Right atrium auricular region (tissue), 2 donors: ENCODE measurements around the gene SKAP1. TPM values are rescaled to one million over a fixed set of nuclear protein-coding genes. Genes with fewer than 3 reads are reported as not detected.

Experiments used
- DNase-seq: peaks from one replicate; pipeline ENCODE4 v3.0.0-alpha.2; 2019; ENCODE audit warnings: low spot score
- H3K27ac ChIP-seq, 2 donors: fragments of 200-600 bp; sonication (generic); 1 replicate in 1 of 2; 2 replicates in 1 of 2; pipeline ENCODE4 v1.5.1; 2016 to 2019
- H3K27me3 ChIP-seq, 2 donors: fragments of 200-600 bp; sonication (generic); one replicate each; pipeline versions ENCODE4 v1.5.1 to v1.6.0; 2017 to 2019
- H3K36me3 ChIP-seq: fragments of 200-600 bp; sonication (generic); one replicate; pipeline ENCODE4 v1.5.1; 2016
- H3K4me1 ChIP-seq, 2 donors: fragments of 200-600 bp; sonication (generic); one replicate each; pipeline versions ENCODE4 v1.5.1 to v1.6.0; 2017 to 2019
- H3K4me3 ChIP-seq, 2 donors: fragments of 200-600 bp; sonication (generic); 1 replicate in 1 of 2; 2 replicates in 1 of 2; pipeline ENCODE4 v1.5.1; 2017 to 2019; ENCODE audit warnings: mild to moderate bottlenecking in 1 of 2, moderate library complexity in 1 of 2
- H3K9me3 ChIP-seq, 2 donors: fragments of 200-600 bp; sonication (generic); one replicate each; pipeline ENCODE4 v1.5.1; 2019
- total RNA-seq, 2 donors: library from RNA; depleted of rRNA; stranded (reverse); fragments of >200 nt; gene quantifications; one replicate each; pipeline ENCODE4 v1.1.0, GENCODE V29; 2016
- TF ChIP-seq, protein P1 (sequence below), 2 donors: fragments of 200-600 bp; sonication (generic); IDR thresholded peaks; one replicate each; pipeline ENCODE4 v1.5.1; 2019; ENCODE audit warnings: antibody characterized with exemption in 2 of 2

SKAP1 gene
- total RNA-seq, 2 donors from 2014 or later: not detected

DNA sequence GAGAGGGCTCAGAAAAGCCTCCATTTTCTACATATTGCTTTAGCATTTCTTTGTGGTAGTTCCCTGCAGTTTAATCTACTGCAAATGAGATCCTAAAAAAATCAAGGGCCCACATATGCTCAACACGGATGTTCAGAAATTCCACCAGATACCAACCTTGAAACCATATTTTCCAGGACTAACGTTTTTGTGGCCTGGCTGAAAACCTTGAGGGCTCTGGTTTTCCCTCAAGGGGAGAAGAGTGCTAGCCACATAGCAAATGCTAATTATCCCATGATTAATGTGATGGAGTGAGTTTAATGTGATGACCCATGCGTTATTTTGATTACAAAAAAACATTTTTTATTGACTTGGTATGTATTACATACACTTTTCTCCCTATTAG lies 253.6 kb downstream of the SKAP1 start:
- TF ChIP-seq, protein P1, sequence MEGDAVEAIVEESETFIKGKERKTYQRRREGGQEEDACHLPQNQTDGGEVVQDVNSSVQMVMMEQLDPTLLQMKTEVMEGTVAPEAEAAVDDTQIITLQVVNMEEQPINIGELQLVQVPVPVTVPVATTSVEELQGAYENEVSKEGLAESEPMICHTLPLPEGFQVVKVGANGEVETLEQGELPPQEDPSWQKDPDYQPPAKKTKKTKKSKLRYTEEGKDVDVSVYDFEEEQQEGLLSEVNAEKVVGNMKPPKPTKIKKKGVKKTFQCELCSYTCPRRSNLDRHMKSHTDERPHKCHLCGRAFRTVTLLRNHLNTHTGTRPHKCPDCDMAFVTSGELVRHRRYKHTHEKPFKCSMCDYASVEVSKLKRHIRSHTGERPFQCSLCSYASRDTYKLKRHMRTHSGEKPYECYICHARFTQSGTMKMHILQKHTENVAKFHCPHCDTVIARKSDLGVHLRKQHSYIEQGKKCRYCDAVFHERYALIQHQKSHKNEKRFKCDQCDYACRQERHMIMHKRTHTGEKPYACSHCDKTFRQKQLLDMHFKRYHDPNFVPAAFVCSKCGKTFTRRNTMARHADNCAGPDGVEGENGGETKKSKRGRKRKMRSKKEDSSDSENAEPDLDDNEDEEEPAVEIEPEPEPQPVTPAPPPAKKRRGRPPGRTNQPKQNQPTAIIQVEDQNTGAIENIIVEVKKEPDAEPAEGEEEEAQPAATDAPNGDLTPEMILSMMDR (IDR thresholded peaks at IDR 0.05): no peak
- no peaks in the 10 kb centered on the region for H3K27me3 ChIP-seq
- no peak for DNase-seq
- H3K36me3 ChIP-seq: no peaks in the 10 kb centered on the region
- H3K9me3 ChIP-seq: no peaks in the 10 kb centered on the region
- no peak overlapping the region for H3K4me3 ChIP-seq
- no peak overlapping the region for H3K27ac ChIP-seq
- H3K4me1 ChIP-seq: no peaks in the 10 kb centered on the region

DNA sequence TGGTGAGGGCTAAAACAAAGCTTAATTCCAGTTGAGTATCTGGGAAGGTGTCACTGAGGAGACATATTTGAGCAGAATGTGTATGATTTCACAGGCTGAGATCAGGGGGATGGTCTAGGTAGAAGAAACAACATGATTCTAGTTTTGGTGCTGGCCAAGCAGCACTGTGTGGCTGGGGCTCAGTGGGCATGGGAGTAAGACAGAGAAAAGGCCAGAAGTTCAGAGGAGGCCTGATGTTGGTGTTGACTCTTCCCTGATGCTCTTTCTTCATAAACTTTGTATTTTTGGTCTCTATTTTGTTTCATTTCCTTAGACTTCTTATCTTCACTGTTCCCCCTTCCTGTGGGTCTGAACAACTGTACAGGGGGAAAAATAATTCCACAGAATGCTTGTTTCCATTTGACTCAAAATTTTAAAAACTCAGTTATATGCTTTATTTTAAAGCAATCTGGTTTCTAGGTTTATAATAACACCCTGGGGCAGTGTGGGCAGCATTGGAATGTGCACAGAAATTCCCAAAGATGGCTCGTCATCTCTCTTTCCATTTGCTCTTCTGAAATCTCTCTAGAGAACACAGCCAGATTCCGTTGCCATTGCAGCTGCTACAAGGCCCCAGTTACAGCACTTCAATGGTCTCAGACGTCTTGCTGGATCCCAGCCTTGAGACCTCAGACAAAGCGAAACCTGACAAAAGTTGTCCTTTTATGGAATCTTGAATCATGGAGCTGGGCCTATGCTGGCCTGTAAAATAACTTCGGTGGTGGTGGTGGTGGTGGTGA lies 254.1 kb downstream of the SKAP1 start:
- H3K36me3 ChIP-seq: no peaks in the 10 kb centered on the region
- TF ChIP-seq, protein P1 (IDR thresholded peaks at IDR 0.05): no peak
- DNase-seq: no peak
- H3K27ac ChIP-seq: no peak overlapping the region
- H3K4me1 ChIP-seq: no peaks in the 10 kb centered on the region
- H3K4me3 ChIP-seq: no peak overlapping the region
- no peaks in the 10 kb centered on the region for H3K9me3 ChIP-seq
- H3K27me3 ChIP-seq: no peaks in the 10 kb centered on the region

DNA sequence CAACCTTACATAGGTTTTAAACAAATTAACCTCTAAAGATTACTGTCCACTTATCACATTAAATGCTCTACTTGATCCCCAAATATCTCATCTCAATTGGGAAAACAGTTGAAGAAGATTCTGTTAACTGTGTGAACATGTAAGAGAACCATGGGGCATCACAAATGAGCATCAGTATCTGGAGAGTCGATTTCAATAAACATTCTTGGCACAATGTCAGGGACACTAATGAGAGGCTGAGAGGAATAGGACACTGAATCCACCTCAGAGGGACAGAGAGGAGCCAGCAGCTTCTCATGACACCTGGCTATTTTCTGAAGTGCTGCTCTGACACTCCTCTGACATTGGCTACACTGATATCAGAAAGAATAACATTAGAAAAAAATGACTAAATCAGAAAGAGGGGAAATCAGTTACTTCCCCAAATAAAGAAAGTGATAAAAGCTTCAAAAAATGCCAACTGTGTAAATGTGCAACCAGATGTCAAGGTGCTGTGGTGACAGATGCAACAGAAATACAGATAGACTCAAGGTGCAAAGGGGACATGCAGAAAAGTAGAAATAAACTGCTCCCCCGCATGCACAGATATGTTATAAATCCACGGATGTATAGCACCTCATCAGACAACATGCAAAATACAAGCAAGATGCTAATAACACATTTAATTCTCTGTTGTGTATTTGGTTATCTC lies 255.0 kb downstream of the SKAP1 start:
- no peak overlapping the region for H3K27ac ChIP-seq
- H3K4me1 ChIP-seq: no peaks in the 10 kb centered on the region
- H3K27me3 ChIP-seq: no peaks in the 10 kb centered on the region
- no peaks in the 10 kb centered on the region for H3K36me3 ChIP-seq
- no peak overlapping the region for H3K4me3 ChIP-seq
- no peak for DNase-seq
- H3K9me3 ChIP-seq: no peaks in the 10 kb centered on the region
- TF ChIP-seq, protein P1 (IDR thresholded peaks at IDR 0.05): no peak

DNA sequence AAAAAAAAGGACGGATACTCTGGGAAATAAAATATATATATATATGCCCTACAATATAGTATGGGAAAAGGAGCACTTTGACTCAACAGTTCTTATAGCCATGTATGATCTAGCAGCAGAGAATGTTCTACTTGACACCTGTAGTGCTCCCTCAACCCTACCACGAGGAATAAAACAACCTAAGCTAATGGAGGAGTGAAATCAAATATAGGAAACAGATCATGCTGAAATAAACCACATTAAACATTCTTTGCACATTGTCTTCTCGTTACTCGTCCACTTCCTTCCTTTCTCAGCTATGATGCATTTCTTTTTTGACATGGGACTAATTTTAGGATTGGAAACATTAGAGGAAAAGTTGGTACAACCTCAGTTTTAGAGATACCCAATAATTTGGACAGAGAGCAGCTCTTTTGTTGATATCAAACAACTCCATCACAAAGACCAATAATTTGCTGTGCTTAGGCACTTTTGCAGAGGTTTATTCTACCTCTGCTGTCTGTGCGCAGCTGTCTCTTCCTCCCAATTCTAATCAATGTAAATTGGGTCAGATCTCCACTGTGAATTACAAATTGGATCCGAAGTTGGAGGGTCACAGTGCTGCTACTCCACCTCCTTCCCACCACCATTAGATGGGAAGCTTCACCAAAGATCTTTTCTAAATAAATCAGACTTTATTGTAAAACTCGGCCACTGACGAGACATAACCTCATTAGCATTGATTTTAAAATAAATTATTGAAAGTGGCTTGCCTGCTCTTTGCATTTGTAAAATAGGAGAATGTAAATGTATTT lies 256.6 kb downstream of the SKAP1 start:
- no peak overlapping the region for H3K4me3 ChIP-seq
- H3K9me3 ChIP-seq: no peaks in the 10 kb centered on the region
- H3K27me3 ChIP-seq: no peaks in the 10 kb centered on the region
- H3K36me3 ChIP-seq: no peaks in the 10 kb centered on the region
- no peaks in the 10 kb centered on the region for H3K4me1 ChIP-seq
- TF ChIP-seq, protein P1 (IDR thresholded peaks at IDR 0.05): no peak
- no peak for DNase-seq
- H3K27ac ChIP-seq: no peak overlapping the region

DNA sequence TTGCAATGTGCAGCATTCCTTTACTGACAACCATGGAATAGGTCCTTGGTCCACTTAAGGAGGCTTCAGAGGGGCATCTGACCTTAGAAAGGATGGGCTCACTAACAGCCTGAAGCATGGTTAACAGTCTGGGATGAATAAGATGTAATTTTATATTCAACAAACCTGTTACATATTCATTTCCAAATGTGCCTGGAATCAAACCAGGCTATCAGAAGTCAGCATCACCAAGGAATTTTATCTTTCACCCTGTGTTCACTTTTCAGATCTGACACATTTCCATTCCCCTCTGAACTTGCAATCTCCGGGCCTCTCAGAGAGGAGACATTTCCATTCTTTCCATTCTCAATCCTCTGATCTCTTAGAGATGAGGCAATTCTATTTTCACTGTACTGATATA lies 260.1 kb downstream of the SKAP1 start:
- Histone ChIP-seq H3K27me3 (no peaks in the 10 kb centered on the region), H3K4me1 (no peaks in the 10 kb centered on the region), H3K36me3 (no peaks in the 10 kb centered on the region), H3K9me3 (no peaks in the 10 kb centered on the region), H3K27ac (no peak overlapping the region), H3K4me3 (no peak overlapping the region)
- TF ChIP-seq, protein P1 (IDR thresholded peaks at IDR 0.05): no peak
- DNase-seq: no peak
